Stimulated activated CD4-positive, alpha-beta T cell treated with anti-CD3 and anti-CD28 coated beads, Interleukin-2, amount 100 ng/mL, for 48 hours (primary cell): Measurements from ENCODE around the gene MRPL24.
A peak's percentile ranks its signal among the peaks of the same experiment; 100 is the strongest.

Experiments used
- DNase-seq, 2 donors: peaks; one replicate each; pipeline ENCODE4 v3.0.0-alpha.2; 2020

MRPL24 gene

DNA sequence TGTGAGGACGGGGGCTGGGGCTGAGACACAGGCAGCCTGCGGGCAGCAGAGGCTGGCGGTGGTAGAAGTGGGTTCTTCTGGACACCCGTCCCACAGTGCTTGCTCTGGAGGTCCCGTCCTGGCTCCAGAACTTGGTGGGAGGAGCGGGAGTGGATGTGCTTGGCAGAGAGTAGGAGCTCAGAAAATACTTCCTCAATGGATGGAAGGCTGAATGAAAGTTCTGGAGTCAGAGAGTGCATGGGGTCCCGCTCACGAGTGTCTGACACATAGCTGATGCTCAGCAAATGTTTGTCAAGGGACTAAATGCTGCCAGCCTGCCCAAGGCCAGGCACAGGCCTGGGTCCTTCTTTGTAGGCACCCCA lies 50.2 kb downstream of the MRPL24 start:
- DNase-seq, result no peak

- no peak for DNase-seq
Measured at GRCh38 chr1:156689953-156690674, 50.8 kb downstream of the MRPL24 start.

GRCh38 chr1:156689035-156689952 lies 51.6 kb downstream of the MRPL24 start:
- DNase-seq, result peak; percentile 70
